Ishikawa (cell line): ENCODE results near the gene MMP11.

Experiments
- EGR1 ChIP-seq: IDR thresholded peaks from 2 replicates; pipeline ENCODE4 v1.6.1; 2012
- RAD21 ChIP-seq: IDR thresholded peaks from 2 replicates; pipeline ENCODE4 v1.6.1; 2012; ENCODE audit warnings: low read depth
- TAF1 ChIP-seq: IDR thresholded peaks from 2 replicates; pipeline ENCODE4 v1.6.1; 2012; ENCODE audit warnings: low read depth, mild to moderate bottlenecking
- TEAD4 ChIP-seq: IDR thresholded peaks from 2 replicates; pipeline ENCODE4 v1.6.1; 2012
- TF ChIP-seq, protein P1 (sequence below): IDR thresholded peaks from 2 replicates; pipeline ENCODE4 v1.6.1; 2012

- TF ChIP-seq TEAD4 (no peak), RAD21 (no peak), EGR1 (no peak), TAF1 (no peak)
- TF ChIP-seq, protein P1, sequence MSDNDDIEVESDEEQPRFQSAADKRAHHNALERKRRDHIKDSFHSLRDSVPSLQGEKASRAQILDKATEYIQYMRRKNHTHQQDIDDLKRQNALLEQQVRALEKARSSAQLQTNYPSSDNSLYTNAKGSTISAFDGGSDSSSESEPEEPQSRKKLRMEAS, result no peak
Observed at GRCh38 chr22:23831261-23831660, 58.6 kb downstream of the MMP11 start.
